Right cardiac atrium (tissue), 5 donors: ENCODE data around the gene SRD5A1. TPM values are rescaled to one million over a fixed set of nuclear protein-coding genes. Genes with fewer than 3 reads are reported as not detected.

Source experiments
- ATAC-seq, 2 donors: fragments of 200-7000 bp; cut with Tn5 transposase; one replicate each; pipeline versions ENCODE4 v1.8.0 to v1.9.1; 2020; ENCODE audit warnings: moderate library complexity in 2 of 2, mild to moderate bottlenecking in 1 of 2
- DNase-seq, 3 donors: peaks; one replicate each; pipeline ENCODE4 v3.0.0-alpha.2; 2020
- H3K27ac ChIP-seq: one replicate; pipeline ENCODE4 v1.5.1; 2013; ENCODE audit warnings: mild to moderate bottlenecking, low read length, control low read depth, moderate library complexity
- H3K27me3 ChIP-seq: one replicate; pipeline ENCODE4 v1.6.1; 2013; ENCODE audit not compliant: control insufficient read depth, insufficient read depth
- H3K4me1 ChIP-seq: one replicate; pipeline ENCODE4 v1.6.1; 2013; ENCODE audit warnings: low read length; ENCODE audit not compliant: control insufficient read depth, insufficient read depth
- H3K4me3 ChIP-seq: one replicate; pipeline ENCODE4 v1.5.1; 2013; ENCODE audit warnings: low read length, control low read depth
- H3K9me3 ChIP-seq: one replicate; pipeline ENCODE4 v1.6.1; 2013; ENCODE audit warnings: low read length; ENCODE audit not compliant: control insufficient read depth
- WGBS: extraction: QIAGEN DNeasy Blood & Tissue Kit; methylation state at CpG from one replicate; pipeline ENCODE4 v1.1.7; 2013; 5-methylcytosine and 5-hydroxymethylcytosine counted together
- intact Hi-C, 4 donors: fragments of 100-400 bp; cut with DNase I; formaldehyde crosslinking; loops; one replicate each; pipeline versions ENCODE4 v1.11.0 to v1.14.0; 2022 to 2023
- polyA plus RNA-seq: library from polyadenylated mRNA; stranded (reverse); fragments of 200-250 nt; gene quantifications from one replicate; pipeline ENCODE4 v1.2.3, GENCODE V29; 2013
- total RNA-seq, 4 donors: library from RNA; stranded (reverse); fragmentation: NEBNext Ultra II Directional; extraction: Animal tissue kit (Norgen Biotek cat#: 25700); gene quantifications; one replicate each; pipeline ENCODE4 v1.2.1, GENCODE V29; 2021
- donor health status: healthy with polysubstance abuse.
- donor health status: DM: no; HTN: yes; CAD: no.
- donor health status: DM: no; HTN: no; CAD: no.
- donor health status: DM: no; HTN: yes; CAD: no; lungs with severe emphysema.
- donor health status: DM: yes; HTN: yes; CAD: no.

SRD5A1 gene
- total and polyA plus RNA-seq, 5 donors = 1.4 to 3.0 (median 2.9) TPM

DNA sequence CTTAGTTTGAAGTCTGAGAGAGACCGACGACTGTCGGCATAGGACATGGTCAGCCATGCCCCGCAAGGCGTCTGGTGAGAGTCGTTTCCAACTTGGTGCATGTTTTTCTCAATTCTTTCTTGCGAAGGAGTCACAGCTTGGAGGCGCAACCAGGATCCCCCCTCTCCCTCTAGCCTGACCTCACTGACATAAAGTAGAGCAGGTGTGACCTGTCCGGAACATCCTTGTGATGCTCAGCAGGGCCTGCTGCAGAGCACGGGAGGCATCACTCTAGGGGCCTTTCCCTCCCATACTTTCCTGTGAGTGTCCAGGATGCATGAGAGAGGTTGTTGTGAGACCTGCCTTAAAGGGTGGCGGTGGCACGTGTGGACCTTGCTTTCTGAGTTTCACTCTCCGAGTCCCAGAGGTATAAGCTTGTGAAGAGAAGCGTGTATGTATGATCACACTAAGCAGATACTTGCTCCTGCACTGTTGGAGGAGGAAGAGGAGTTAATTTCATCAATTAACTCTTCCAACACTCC lies 85.0 kb downstream of the SRD5A1 start:
- peaks cover 39% of the 10 kb centered on the region for H3K4me1 ChIP-seq
- intact Hi-C loops = loop anchor here in 2 of 4 donors (5.0 to 10.0 kb wide), 2 partner anchors 86 to 93 kb away; partner anchors contain the start of genes NSUN2 (in 1 of the 2) and SRD5A1 (in 1 of the 2)
- H3K4me3 ChIP-seq = no peak overlapping the region
- ATAC-seq = no peak
- no peak for DNase-seq
- 72% methylated on average over 14 of the region's 14 CpGs for whole genome bisulfite sequencing
- H3K27me3 ChIP-seq = no peaks in the 10 kb centered on the region
- H3K9me3 ChIP-seq = peaks cover 2% of the 10 kb centered on the region
- H3K27ac ChIP-seq = no peak overlapping the region

DNA sequence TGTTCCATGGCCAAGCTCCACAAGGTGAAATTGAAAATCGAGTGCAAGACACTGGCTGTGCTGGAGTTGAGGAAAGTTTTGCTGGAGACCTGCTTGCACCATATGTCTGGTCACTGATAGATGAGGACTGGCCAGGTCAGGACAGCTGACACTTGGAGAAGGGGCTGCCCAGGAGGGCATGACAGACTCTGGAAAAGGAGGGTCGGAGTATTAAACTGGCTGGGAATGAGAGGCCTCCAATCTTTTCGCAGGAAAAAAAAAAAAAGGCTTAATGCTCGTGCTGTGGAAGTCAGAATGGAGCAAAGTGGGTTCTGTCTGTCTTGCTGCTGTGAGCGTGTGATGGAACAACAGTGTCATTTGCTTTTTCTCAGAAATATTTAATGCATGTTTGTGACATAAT lies 85.5 kb downstream of the SRD5A1 start:
- no peak for ATAC-seq
- Histone ChIP-seq H3K4me1 (peaks cover 43% of the 10 kb centered on the region), H3K4me3 (no peak overlapping the region), H3K9me3 (peaks cover 2% of the 10 kb centered on the region), H3K27ac (no peak overlapping the region), H3K27me3 (no peaks in the 10 kb centered on the region)
- intact Hi-C loops = loop anchor here in 2 of 4 donors (5.0 to 10.0 kb wide), 2 partner anchors 86 to 94 kb away; partner anchors contain the start of genes NSUN2 (in 1 of the 2) and SRD5A1 (in 1 of the 2)
- 50% methylated on average over 5 of the region's 5 CpGs for WGBS
- no peak for DNase-seq

- Histone ChIP-seq H3K4me3 (no peak overlapping the region), H3K9me3 (peaks cover 2% of the 10 kb centered on the region), H3K4me1 (peaks cover 44% of the 10 kb centered on the region), H3K27ac (no peak overlapping the region), H3K27me3 (no peaks in the 10 kb centered on the region)
- DNase-seq = no peak
- intact Hi-C loops = loop anchor here in 2 of 4 donors (5.0 to 10.0 kb wide), 2 partner anchors 87 to 95 kb away; partner anchors contain the start of genes NSUN2 (in 1 of the 2) and SRD5A1 (in 1 of the 2)
- WGBS = 85% methylated on average over 5 of the region's 5 CpGs
- no peak for ATAC-seq
Measured at GRCh38 chr5:6719417-6719816, 86.2 kb downstream of the SRD5A1 start.

DNA sequence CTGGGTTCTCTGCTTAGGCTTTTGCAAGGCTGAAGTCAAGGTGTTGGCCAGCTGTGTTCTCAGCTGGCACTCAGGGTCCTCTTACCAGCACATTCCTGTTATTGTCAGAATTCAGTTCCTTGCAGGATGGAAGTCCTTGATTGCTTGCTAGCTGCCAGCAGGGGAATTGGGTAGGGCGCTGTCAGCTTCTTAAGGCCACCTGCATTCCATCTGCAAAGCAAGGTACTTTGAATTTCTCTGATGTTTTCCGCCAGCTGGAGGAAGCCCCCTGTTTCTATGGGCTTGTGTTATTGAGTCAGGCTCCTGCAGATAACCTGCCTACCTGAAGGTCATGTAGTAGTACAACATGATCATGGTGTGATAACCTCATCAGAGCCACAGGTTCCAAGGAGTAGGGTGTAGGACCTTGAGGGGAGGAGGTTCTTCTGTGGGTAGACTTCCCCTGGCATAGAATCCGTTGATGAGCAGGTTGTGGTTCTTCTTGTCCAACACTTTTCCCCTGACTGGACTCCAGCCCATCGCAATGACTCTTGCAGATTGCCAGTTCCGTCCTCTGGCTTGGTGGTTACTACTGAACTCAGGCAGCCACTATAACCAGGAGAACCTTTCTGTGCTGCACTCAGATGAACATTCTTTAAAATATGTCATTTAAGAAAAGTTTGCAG lies 86.8 kb downstream of the SRD5A1 start:
- peaks cover 2% of the 10 kb centered on the region for H3K9me3 ChIP-seq
- no peak overlapping the region for H3K4me3 ChIP-seq
- DNase-seq = no peak
- no peaks in the 10 kb centered on the region for H3K27me3 ChIP-seq
- H3K27ac ChIP-seq = peak overlapping the region; percentile 48
- WGBS = 66% methylated on average over 5 of the region's 5 CpGs
- H3K4me1 ChIP-seq = peaks cover 47% of the 10 kb centered on the region
- peak in 1 of 2 donors; percentile 27 for ATAC-seq
- intact Hi-C loops = loop anchor here in 2 of 4 donors (5.0 to 10.0 kb wide), 2 partner anchors 88 to 95 kb away; partner anchors contain the start of genes NSUN2 (in 1 of the 2) and SRD5A1 (in 1 of the 2)

GRCh38 chr5:6720561-6720921 lies 87.3 kb downstream of the SRD5A1 start:
- H3K9me3 ChIP-seq = peaks cover 2% of the 10 kb centered on the region
- no peak for ATAC-seq
- no peak for DNase-seq
- intact Hi-C loops = no loop called here
- no peaks in the 10 kb centered on the region for H3K27me3 ChIP-seq
- no peak overlapping the region for H3K4me3 ChIP-seq
- 86% methylated on average over 6 of the region's 6 CpGs for WGBS
- H3K27ac ChIP-seq = peak overlapping the region; percentile 8
- peaks cover 47% of the 10 kb centered on the region for H3K4me1 ChIP-seq

DNA sequence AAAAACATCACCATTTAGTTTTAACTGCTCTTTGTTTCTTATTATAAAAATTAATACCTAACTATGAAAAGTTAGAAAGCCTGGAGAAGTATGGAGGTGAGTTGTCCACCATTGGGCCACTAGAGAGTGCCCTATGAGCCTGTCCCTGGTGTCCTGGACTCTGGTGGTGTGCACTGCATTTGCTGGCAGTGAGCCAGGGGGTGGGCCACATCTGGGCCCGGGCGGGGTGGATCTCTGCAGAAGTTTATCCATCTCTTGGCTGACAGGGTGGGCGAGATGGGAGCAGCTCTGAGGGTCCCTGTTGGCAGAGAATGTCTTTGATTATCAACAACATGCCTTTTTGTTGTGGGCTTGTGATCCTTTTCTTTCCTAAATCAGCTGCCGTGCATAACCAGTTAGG lies 88.2 kb downstream of the SRD5A1 start:
- 27% methylated on average over 4 of the region's 4 CpGs for WGBS
- intact Hi-C loops = no loop called here
- ATAC-seq (peak in 1 of 2 donors; percentile 65), DNase-seq (peak in 2 of 3 donors; percentile 64 to 67)
- Histone ChIP-seq H3K4me3 (no peak overlapping the region), H3K9me3 (peaks cover 2% of the 10 kb centered on the region), H3K27me3 (no peaks in the 10 kb centered on the region), H3K27ac (peak overlapping the region; percentile 38), H3K4me1 (peaks cover 42% of the 10 kb centered on the region)

DNA sequence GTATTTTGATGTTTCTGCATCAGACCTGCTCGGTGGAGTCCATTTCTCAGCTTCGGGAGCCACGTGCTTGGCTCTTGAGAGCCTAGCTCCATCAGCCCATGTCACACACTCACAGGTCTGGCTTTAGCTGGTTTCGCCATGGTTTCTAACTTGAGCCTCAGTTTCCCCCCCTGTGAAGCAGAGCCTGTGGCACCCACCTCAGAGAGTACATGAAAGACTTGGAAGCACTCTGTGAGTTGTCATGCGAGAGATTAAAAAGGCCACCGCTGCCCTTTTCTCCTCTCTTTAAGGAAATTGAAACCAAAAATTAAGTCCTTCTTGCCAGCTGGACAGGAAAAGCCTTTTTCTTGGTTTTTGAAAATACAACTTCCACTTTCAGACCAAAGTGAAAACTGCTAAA lies 88.8 kb downstream of the SRD5A1 start:
- intact Hi-C loops = no loop called here
- 20% methylated on average over 6 of the region's 6 CpGs for WGBS
- peak overlapping the region; percentile 7 for H3K4me3 ChIP-seq
- H3K4me1 ChIP-seq = peaks cover 37% of the 10 kb centered on the region
- H3K9me3 ChIP-seq = peaks cover 2% of the 10 kb centered on the region
- DNase-seq (no peak), ATAC-seq (peak; percentile 27 to 28)
- no peaks in the 10 kb centered on the region for H3K27me3 ChIP-seq
- peak overlapping the region; percentile 21 for H3K27ac ChIP-seq

DNA sequence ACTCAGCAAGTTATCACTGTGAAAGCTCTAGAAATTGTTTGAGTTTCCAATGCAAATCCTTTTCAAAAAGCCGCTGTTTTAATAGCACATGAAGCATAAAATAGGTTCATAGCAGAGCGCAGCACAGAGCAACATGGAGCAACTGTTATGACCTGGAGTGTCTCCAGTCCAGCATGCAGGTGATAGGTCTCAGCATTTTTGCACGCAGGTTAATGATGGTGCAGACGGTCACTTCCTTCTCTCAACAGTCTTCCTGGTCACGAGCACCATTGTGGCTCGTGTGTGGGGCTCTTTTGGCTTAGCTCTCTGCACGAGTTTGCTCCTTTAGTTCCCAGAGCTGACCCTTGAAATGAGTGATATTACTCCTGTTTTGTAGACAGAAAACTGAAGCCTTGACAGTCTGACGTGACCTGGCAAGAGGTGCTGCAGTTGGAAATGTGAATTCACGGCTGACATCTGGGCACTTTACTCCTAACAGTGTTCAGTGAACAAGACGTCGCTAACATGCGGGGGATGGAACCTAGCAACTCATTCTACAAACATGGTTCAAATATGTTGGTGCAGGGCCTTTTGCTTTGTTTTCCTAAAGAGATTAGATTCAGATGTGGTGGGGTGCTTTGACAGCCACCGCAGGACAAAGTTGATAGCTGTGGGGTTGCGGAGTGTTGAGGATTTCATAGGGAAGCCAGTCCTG lies 90.0 kb downstream of the SRD5A1 start:
- DNase-seq = no peak
- WGBS = 58% methylated on average over 14 of the region's 14 CpGs
- Histone ChIP-seq H3K27me3 (no peaks in the 10 kb centered on the region), H3K27ac (no peak overlapping the region), H3K9me3 (peaks cover 2% of the 10 kb centered on the region), H3K4me1 (peaks cover 28% of the 10 kb centered on the region), H3K4me3 (no peak overlapping the region)
- intact Hi-C loops = no loop called here
- ATAC-seq = no peak

DNA sequence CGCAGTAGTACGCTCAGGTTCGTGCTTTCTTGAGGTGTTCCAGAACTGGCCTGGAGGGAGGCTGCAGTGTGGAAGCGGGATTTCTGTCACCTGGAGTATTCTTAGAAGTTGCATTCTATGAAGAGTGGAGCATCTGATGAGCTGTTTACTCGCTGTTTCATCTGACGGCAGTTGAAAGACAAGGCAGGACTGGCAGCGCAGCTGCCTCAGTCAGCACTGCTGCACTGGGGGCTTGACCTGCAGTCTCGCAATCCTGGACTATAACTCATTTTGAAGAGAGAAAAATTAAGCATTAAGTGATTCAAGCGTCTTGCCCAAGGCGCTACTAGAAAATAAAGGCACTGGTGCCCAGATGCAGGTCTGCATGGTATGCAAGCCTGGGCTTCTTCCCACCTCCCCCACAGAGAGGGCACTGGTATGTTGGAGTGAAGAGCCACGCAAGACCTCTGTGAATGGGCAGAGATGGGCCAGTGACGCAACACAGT lies 90.6 kb downstream of the SRD5A1 start:
- DNase-seq (no peak), ATAC-seq (no peak)
- Histone ChIP-seq H3K27ac (no peak overlapping the region), H3K9me3 (peaks cover 2% of the 10 kb centered on the region), H3K4me3 (no peak overlapping the region), H3K4me1 (peaks cover 26% of the 10 kb centered on the region), H3K27me3 (no peaks in the 10 kb centered on the region)
- whole genome bisulfite sequencing = 84% methylated on average over 12 of the region's 12 CpGs
- intact Hi-C loops = no loop called here
